Activated B cell treated with CpG ODN at 0.5 μM for 24 hours (primary cell): ENCODE results near the gene THRA. TPM values are rescaled to one million over a fixed set of nuclear protein-coding genes. Genes with fewer than 3 reads are reported as not detected.

Source experiments
- ATAC-seq: fragments of 200-7000 bp; cut with Tn5 transposase; one replicate; pipeline ENCODE4 v1.10.0; 2021; ENCODE audit warnings: low read depth, mild to moderate bottlenecking, moderate library complexity
- CTCF ChIA-PET: fragments of 350-600 bp; sonication (Branson Sonifier 250); formaldehyde crosslinking; loops from one replicate; lab custom pipeline; 2021; ENCODE audit warnings: antibody characterized with exemption; lab: Charles Lee
- POLR2A ChIA-PET: fragments of 350-600 bp; sonication (Branson Sonifier 250); formaldehyde crosslinking; loops from one replicate; lab custom pipeline; 2021; ENCODE audit warnings: antibody characterized with exemption; lab: Charles Lee
- DNase-seq: peaks from one replicate; pipeline ENCODE4 v3.0.0; 2022
- H3K27ac Mint-ChIP-seq: one replicate; pipeline ENCODE4 v1.8.0; 2020; ENCODE audit warnings: mixed read lengths
- H3K27me3 Mint-ChIP-seq: one replicate; pipeline ENCODE4 v1.8.0; 2021; ENCODE audit warnings: mixed read lengths
- H3K36me3 Mint-ChIP-seq: one replicate; pipeline ENCODE4 v1.8.0; 2021; ENCODE audit warnings: low read depth, mixed read lengths
- H3K4me1 Mint-ChIP-seq: one replicate; pipeline ENCODE4 v1.8.0; 2021; ENCODE audit warnings: mixed read lengths
- H3K4me3 Mint-ChIP-seq: one replicate; pipeline ENCODE4 v1.8.0; 2020; ENCODE audit warnings: mild to moderate bottlenecking, mixed read lengths
- H3K9me3 Mint-ChIP-seq: one replicate; pipeline ENCODE4 v1.8.0; 2020; ENCODE audit warnings: mixed read lengths
- CTCF ChIP-seq: fragments of 200-600 bp; IDR thresholded peaks from one replicate; pipeline ENCODE4 v1.8.0; 2022; ENCODE audit warnings: antibody characterized with exemption, mild to moderate bottlenecking
- intact Hi-C: fragments of 100-400 bp; cut with micrococcal nuclease; formaldehyde crosslinking; loops from one replicate; pipeline ENCODE4 v1.15.1; 2024
- total RNA-seq: library from RNA; stranded (reverse); gene quantifications from 2 replicates; pipeline ENCODE4 v1.2.3, GENCODE V29; 2022

The THRA gene
- total RNA-seq, 1 donor from 2014 or later: 5.9 TPM

- DNase-seq: no peak
- TF ChIP-seq CTCF: no peak
- H3K27ac Mint-ChIP-seq: no peak overlapping the region
- intact Hi-C loops: loop anchor here (1.0 to 2.0 kb wide), 4 partner anchors 14 to 479 kb away; no protein-coding TSS in a partner anchor
- H3K4me3 Mint-ChIP-seq: no peak overlapping the region
- no peaks in the 10 kb centered on the region for H3K4me1 Mint-ChIP-seq
- no peaks in the 10 kb centered on the region for H3K27me3 Mint-ChIP-seq
- no peak for ATAC-seq
- POLR2A ChIA-PET: no interaction called here
- CTCF ChIA-PET: interaction anchor here (0.6 to 2.7 kb wide), 17 partner anchors 9 to 866 kb away, joined by 3 to 13 read pairs (median 4); partner anchors contain the start of genes CSF3 and PSMD3
- no peaks in the 10 kb centered on the region for H3K9me3 Mint-ChIP-seq
- H3K36me3 Mint-ChIP-seq: peaks cover 82% of the 10 kb centered on the region
Observed at GRCh38 chr17:40027614-40028012, 35.2 kb upstream of the THRA start.

- H3K27ac Mint-ChIP-seq: no peak overlapping the region
- CTCF ChIA-PET: interaction anchor here (1.4 to 1.7 kb wide), 3 partner anchors 16 to 147 kb away, joined by 4 to 6 read pairs (median 5); no protein-coding TSS in a partner anchor
- intact Hi-C loops: no loop called here
- TF ChIP-seq CTCF: no peak
- H3K4me3 Mint-ChIP-seq: no peak overlapping the region
- H3K9me3 Mint-ChIP-seq: no peaks in the 10 kb centered on the region
- ATAC-seq (no peak), DNase-seq (no peak)
- H3K4me1 Mint-ChIP-seq: no peaks in the 10 kb centered on the region
- POLR2A ChIA-PET: no interaction called here
- no peaks in the 10 kb centered on the region for H3K27me3 Mint-ChIP-seq
- H3K36me3 Mint-ChIP-seq: peaks cover 85% of the 10 kb centered on the region
Observed at GRCh38 chr17:40028595-40028994, 34.2 kb upstream of the THRA start.

DNA sequence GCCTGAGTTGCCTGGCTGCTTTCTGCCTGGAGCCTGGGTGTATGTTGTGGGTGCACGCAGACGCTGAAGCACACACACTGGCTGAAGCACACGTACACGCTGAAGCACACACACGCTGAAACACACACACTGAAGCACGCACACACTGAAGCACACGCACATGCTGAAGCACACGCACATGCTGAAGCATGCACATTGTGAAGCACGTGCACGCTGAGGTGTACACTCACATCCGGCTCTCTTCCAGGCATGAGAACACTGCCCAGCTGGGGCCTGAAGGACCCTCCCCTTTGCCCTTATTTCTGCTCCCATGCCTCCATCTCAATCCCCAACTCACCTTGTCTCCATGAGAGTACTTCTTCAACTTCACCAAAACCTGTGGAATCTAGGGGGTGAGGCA, 31.1 kb upstream of the THRA start:
- Mint-ChIP-seq H3K27ac (no peak overlapping the region), H3K36me3 (peaks cover 86% of the 10 kb centered on the region), H3K9me3 (no peaks in the 10 kb centered on the region), H3K27me3 (no peaks in the 10 kb centered on the region), H3K4me3 (no peak overlapping the region), H3K4me1 (no peaks in the 10 kb centered on the region)
- no peak for DNase-seq
- ChIA-PET CTCF (no interaction called here), POLR2A (interaction anchor here (0.9 kb wide), 1 partner anchor 22 kb away, joined by 3 read pairs; the partner anchor contains the start of gene MED24)
- TF ChIP-seq CTCF: no peak
- intact Hi-C loops: no loop called here
- ATAC-seq: no peak

GRCh38 chr17:40032322-40033320, 30.1 kb upstream of the THRA start:
- intact Hi-C loops: no loop called here
- CTCF ChIA-PET: interaction anchor here (0.8 kb wide), 1 partner anchor 53 kb away, joined by 3 read pairs; no protein-coding TSS in a partner anchor
- ATAC-seq: no peak

More at GRCh38 chr17:40032322-40033320, 30.1 kb upstream of the THRA start:
- Mint-ChIP-seq H3K27ac (no peak overlapping the region), H3K9me3 (no peaks in the 10 kb centered on the region), H3K4me1 (no peaks in the 10 kb centered on the region), H3K36me3 (peaks cover 81% of the 10 kb centered on the region), H3K27me3 (no peaks in the 10 kb centered on the region), H3K4me3 (no peak overlapping the region)
- TF ChIP-seq CTCF: no peak
- DNase-seq: no peak
- POLR2A ChIA-PET: interaction anchor here (0.9 to 1.0 kb wide), 2 partner anchors 21 to 52 kb away, joined by 3 read pairs; partner anchors contain the start of genes MED24 and PSMD3
